Raji (cell line): ENCODE data around the gene RPP25L.
A peak's percentile ranks its signal among the peaks of the same experiment; 100 is the strongest.

Source experiments
- POLR2A ChIP-seq: IDR thresholded peaks from 2 replicates; pipeline ENCODE4 v1.6.1; 2011; ENCODE audit warnings: low read depth, low read length, control low read depth; ENCODE audit not compliant: insufficient read depth

RPP25L gene

GRCh38 chr9:34611811-34612787, at the start of gene RPP25L:
Gene RPP25L, minus strand, starts transcription at chr9:34612097. Its CDS starts 801 bp downstream, at chr9:34611296.
- peak; percentile 91 for TF ChIP-seq POLR2A

- no peak for TF ChIP-seq POLR2A
These were observed 47.8 kb upstream of the RPP25L start for GRCh38 chr9:34659592-34660253.

- TF ChIP-seq POLR2A = no peak
These were observed 46.6 kb upstream of the RPP25L start for GRCh38 chr9:34658461-34658860.

GRCh38 chr9:34656992-34657391, 45.1 kb upstream of the RPP25L start:
- no peak for TF ChIP-seq POLR2A

DNA sequence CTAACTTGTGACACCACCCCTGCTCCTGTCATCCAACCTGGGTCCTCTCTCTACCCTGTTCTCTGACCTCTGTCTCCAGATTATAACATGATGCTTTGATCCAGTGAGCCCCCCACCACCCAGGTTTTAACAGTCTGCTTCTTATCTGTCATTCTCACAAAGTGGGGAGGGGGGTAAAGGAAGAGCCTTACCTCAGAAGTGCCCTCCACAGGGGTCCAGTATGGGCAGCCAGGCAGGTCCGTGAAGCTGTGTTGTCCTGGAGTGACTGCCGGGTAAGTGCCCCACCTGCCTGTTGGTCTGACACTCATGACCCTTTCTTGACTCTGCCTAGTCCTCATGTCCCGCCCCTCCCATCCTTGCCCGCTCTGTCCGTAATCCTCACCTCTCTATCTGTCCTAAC, 43.5 kb upstream of the RPP25L start:
- TF ChIP-seq POLR2A = no peak

DNA sequence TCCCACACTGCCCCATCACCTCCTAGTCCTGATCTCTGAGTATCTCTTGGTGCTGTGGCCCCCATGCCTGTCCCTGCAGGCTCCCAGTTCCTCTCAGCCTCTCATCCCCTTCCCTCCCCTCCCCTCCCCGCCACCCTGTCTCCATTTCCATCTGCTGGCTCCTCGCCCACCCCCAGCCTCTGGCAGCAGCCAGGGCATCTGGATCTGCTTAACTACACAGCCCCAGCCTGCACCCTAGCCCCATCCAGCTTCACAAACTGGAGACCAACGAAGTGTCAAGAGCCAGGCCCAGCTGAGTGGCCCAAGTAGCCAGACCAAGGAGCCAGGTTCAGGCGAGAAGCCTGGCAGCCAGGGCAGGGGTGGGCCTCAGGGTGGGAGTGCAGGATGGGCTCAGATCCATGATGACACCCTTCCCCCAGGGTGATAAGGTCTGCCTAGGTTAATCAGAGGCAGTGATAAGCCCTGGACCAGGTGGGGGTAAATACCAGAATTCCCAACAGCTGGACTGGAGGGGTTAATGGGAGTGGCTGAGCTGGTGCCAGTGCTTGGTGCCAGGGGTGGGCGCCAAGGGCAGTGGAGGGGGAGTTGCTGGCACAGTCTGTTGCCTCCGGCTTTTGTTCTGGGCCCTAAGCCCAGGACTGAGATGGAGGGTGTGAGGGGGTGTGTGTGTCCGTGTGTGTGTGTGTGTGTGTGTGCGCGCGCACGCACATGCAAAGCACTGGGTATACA, 42.6 kb upstream of the RPP25L start:
- TF ChIP-seq POLR2A = no peak

DNA sequence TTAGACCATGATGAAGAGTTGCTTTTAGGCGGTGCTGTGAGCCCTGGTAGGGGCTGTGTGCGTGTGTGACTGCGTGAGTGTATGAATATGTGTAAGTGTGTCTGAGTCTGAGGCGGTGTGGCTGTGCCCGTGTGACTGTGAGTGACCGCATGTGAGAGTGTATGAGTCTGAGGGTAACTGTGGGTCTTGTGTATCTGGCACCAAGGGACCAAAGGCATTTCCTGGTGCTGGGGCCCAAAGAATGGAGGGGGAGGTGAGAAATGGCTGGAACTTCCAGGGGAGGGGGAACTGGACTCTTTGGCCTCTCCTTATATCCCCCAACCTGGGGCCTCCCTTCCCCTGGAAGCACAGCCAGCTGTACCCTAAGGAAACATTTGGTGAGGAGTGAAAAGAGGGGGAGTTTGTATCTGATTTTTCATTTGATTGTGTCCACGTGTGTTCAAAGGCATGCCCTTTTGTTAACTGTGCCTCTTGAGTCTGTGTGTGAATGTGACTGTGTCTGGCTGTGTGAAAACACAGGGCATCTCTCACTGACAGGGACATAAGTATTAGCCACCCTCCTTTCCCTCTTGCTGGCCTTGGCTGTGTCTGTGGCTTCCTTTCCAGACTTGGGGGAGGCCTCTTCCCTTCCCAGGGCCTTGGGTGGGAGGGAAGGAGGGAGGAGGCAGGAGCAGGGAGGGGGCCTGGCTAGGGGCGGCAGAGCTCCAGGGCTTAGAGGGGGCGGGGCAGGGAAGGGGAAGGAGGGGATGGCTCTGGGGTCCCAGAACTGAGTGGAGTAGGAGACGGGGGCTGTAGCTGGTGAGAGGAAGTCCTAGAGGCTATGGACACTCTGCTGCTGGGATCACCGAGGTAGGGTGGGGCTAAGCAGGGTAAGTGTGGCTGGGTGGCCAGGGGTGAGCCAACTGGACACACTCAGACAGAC, 41.5 kb upstream of the RPP25L start:
- TF ChIP-seq POLR2A = peak; percentile 27; the same call in 1 of the 2 replicates

DNA sequence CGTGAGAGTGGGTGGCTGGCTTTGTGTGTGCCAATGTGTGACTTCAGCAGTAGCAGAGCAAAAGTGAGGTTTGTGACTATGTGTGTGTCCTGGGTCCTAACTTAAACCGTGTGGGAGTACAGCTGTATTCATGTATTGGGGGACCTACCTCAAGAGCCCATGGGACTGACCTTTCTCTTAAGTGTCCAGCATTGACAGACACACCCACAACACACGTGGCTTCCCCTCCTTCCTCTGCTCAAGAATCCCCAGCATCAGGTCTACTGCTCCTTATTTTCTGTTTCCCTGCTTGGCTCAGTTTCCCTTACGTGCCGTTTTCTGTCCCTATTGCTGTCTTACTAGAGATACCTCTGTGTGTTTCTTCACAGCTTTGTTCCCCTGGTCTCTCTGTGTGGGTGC, 40.7 kb upstream of the RPP25L start:
- 0 out of 2 replicates have a peak, but pooled peaks have one; percentile 30 for TF ChIP-seq POLR2A

GRCh38 chr9:34651876-34652601, 40.1 kb upstream of the RPP25L start, which contains the start of gene IL11RA:
Gene IL11RA, plus strand, starts transcription at chr9:34652185. Its CDS starts 3,033 bp downstream, at chr9:34655218.
- TF ChIP-seq POLR2A = peak; percentile 37; the same call in 1 of the 2 replicates

DNA sequence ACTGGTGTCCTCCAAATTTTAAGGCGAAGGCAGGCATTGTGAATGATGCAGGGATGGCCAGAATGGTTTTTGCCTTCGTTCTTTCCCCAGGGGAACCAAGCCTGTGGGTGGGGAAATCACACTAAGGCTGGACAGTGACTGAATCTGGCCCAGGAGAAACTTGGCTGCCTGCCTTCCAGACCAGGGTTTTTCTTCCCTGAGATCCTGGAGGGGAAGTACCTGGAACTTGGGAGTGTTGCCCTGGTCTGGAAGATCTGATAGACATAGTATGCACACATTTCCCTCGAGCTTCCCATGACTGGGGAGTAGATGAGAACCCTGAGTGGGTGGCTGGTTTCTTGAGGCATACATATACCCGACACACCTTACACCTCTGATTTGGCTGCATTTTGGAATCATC, 39.4 kb upstream of the RPP25L start:
- TF ChIP-seq POLR2A = no peak

GRCh38 chr9:34650816-34651215, 38.9 kb upstream of the RPP25L start:
- TF ChIP-seq POLR2A = no peak

DNA sequence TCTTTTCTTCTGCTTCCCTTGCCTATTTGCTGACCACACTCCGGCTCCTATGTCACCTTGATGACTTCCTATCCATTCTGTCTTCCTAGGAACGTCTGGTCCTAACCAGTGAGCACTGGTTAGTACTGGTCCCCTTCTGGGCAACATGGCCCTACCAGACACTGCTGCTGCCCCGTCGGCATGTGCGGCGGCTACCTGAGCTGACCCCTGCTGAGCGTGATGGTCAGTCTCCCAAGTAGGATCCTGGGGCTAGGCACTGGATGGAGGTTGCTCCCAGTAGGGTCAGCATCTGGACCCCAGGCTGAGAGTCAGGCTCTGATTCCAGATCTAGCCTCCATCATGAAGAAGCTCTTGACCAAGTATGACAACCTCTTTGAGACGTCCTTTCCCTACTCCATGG, 36.8 kb upstream of the RPP25L start:
- TF ChIP-seq POLR2A = no peak

- TF ChIP-seq POLR2A = no peak
These were observed 35.8 kb upstream of the RPP25L start for GRCh38 chr9:34647651-34648050.

GRCh38 chr9:34647084-34647403, 35.1 kb upstream of the RPP25L start:
- no peak for TF ChIP-seq POLR2A
